Stromal cell of bone marrow (primary cell): ENCODE data around the gene RPL37A.

Experiments
- DNase-seq: peaks from one replicate; pipeline ENCODE4 v3.0.0-alpha.2; 2012; ENCODE audit warnings: low read depth

RPL37A gene

DNA sequence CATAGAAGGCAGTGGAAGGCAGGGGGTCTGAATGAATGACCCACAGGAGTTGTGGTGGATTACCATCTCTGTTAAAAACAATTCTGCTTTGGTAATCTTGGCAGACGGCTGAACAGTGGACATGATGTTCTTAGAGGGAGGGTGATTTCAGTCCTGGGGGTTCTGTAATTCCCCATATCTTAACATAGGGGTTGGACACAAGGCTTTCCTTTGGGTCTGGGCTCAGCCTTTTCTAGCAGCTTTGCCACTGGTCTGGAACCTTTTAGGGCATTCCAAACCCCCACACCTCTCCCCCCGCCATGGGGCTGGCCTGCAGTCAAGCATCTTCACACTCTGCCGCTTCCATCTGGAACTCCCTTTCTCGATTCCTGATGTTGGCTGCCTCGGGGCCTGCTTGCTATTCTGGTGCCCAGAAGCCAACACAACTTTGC, 50.3 kb downstream of the RPL37A start:
- no peak for DNase-seq

GRCh38 chr2:216549926-216550690, 51.5 kb downstream of the RPL37A start:
- no peak for DNase-seq

- DNase-seq = no peak
Measured at GRCh38 chr2:216551234-216552068, 52.8 kb downstream of the RPL37A start.

- DNase-seq = no peak
Measured at GRCh38 chr2:216553093-216553478, 54.4 kb downstream of the RPL37A start.
